ENCODE data around the gene NTM. TPM values are rescaled to one million over a fixed set of nuclear protein-coding genes. Genes with fewer than 3 reads are reported as not detected.

Gene NTM
- total RNA-seq, 1 donor from 2014 or later: 92.1 TPM

GRCh38 chr11:131823772-131824171, 453.4 kb downstream of the NTM start:
- Mint-ChIP-seq H3K4me1 (ENCODE audit: low read depth) (no peaks in the 10 kb centered on the region), H3K9me3 (ENCODE audit: low read depth) (no peaks in the 10 kb centered on the region), H3K36me3 (ENCODE audit: low read depth) (no peaks in the 10 kb centered on the region), H3K27me3 (ENCODE audit: low read depth) (peaks cover 45% of the 10 kb centered on the region), H3K4me3 (ENCODE audit: unreplicated experiment) (no peak overlapping the region), H3K27ac (ENCODE audit: unreplicated experiment) (no peak overlapping the region)
- no peak for DNase-seq (ENCODE audit: low spot score)
- TF ChIP-seq CTCF (IDR thresholded peaks at IDR 0.05): no peak

- H3K27ac Mint-ChIP-seq (ENCODE audit: unreplicated experiment): no peak overlapping the region
- H3K36me3 Mint-ChIP-seq (ENCODE audit: low read depth): no peaks in the 10 kb centered on the region
- no peak for TF ChIP-seq CTCF (IDR thresholded peaks at IDR 0.05)
- DNase-seq (ENCODE audit: low spot score): no peak
- H3K9me3 Mint-ChIP-seq (ENCODE audit: low read depth): no peaks in the 10 kb centered on the region
- peaks cover 44% of the 10 kb centered on the region for H3K27me3 Mint-ChIP-seq (ENCODE audit: low read depth)
- H3K4me1 Mint-ChIP-seq (ENCODE audit: low read depth): no peaks in the 10 kb centered on the region
- H3K4me3 Mint-ChIP-seq (ENCODE audit: unreplicated experiment): no peak overlapping the region
Measured at GRCh38 chr11:131824771-131825170, 454.4 kb downstream of the NTM start.

- DNase-seq (ENCODE audit: low spot score): no peak
- H3K27ac Mint-ChIP-seq (ENCODE audit: unreplicated experiment): no peak overlapping the region
- peaks cover 40% of the 10 kb centered on the region for H3K27me3 Mint-ChIP-seq (ENCODE audit: low read depth)
- TF ChIP-seq CTCF (IDR thresholded peaks at IDR 0.05): no peak
- no peaks in the 10 kb centered on the region for H3K4me1 Mint-ChIP-seq (ENCODE audit: low read depth)
- H3K36me3 Mint-ChIP-seq (ENCODE audit: low read depth): no peaks in the 10 kb centered on the region
- H3K4me3 Mint-ChIP-seq (ENCODE audit: unreplicated experiment): no peak overlapping the region
- H3K9me3 Mint-ChIP-seq (ENCODE audit: low read depth): no peaks in the 10 kb centered on the region
Measured at GRCh38 chr11:131827430-131827829, 457.0 kb downstream of the NTM start.

GRCh38 chr11:131829725-131830124, 459.3 kb downstream of the NTM start:
- TF ChIP-seq CTCF (IDR thresholded peaks at IDR 0.05): no peak
- H3K36me3 Mint-ChIP-seq (ENCODE audit: low read depth): no peaks in the 10 kb centered on the region
- no peak overlapping the region for H3K27ac Mint-ChIP-seq (ENCODE audit: unreplicated experiment)
- H3K27me3 Mint-ChIP-seq (ENCODE audit: low read depth): peaks cover 27% of the 10 kb centered on the region
- no peak overlapping the region for H3K4me3 Mint-ChIP-seq (ENCODE audit: unreplicated experiment)
- H3K9me3 Mint-ChIP-seq (ENCODE audit: low read depth): no peaks in the 10 kb centered on the region
- H3K4me1 Mint-ChIP-seq (ENCODE audit: low read depth): no peaks in the 10 kb centered on the region
- DNase-seq (ENCODE audit: low spot score): no peak

GRCh38 chr11:131832079-131832478, 461.7 kb downstream of the NTM start:
- no peak for DNase-seq (ENCODE audit: low spot score)
- H3K9me3 Mint-ChIP-seq (ENCODE audit: low read depth): no peaks in the 10 kb centered on the region
- H3K4me3 Mint-ChIP-seq (ENCODE audit: unreplicated experiment): no peak overlapping the region
- no peak for TF ChIP-seq CTCF (IDR thresholded peaks at IDR 0.05)
- H3K36me3 Mint-ChIP-seq (ENCODE audit: low read depth): no peaks in the 10 kb centered on the region
- peaks cover 34% of the 10 kb centered on the region for H3K27me3 Mint-ChIP-seq (ENCODE audit: low read depth)
- no peak overlapping the region for H3K27ac Mint-ChIP-seq (ENCODE audit: unreplicated experiment)
- H3K4me1 Mint-ChIP-seq (ENCODE audit: low read depth): no peaks in the 10 kb centered on the region
